Measurements from ENCODE around the gene PCDHB12. TPM values are rescaled to one million over a fixed set of nuclear protein-coding genes. Genes with fewer than 3 reads are reported as not detected.
"Not testable (repeated sequence)": the region's sequence is repeated elsewhere in the genome, so short reads cannot be mapped to it uniquely, and the experiment has no call there.

Gene PCDHB12
- total RNA-seq, 1 experiment from 2014 or later = not detected

- Mint-ChIP-seq H3K27me3 (ENCODE audit: insufficient read depth, unreplicated experiment) (no peaks in the 10 kb centered on the region), H3K4me1 (ENCODE audit: low read depth, unreplicated experiment) (no peaks in the 10 kb centered on the region), H3K36me3 (ENCODE audit: insufficient read depth, unreplicated experiment) (no peaks in the 10 kb centered on the region), H3K9me3 (ENCODE audit: unreplicated experiment) (peaks cover 49% of the 10 kb centered on the region), H3K27ac (ENCODE audit: unreplicated experiment) (no peak overlapping the region), H3K4me3 (ENCODE audit: unreplicated experiment) (no peak overlapping the region)
- no peak for DNase-seq
- Histone ChIP-seq H3K36me3 (ENCODE audit: control insufficient read depth, insufficient read depth, low read length) (no peaks in the 10 kb centered on the region), H3K4me3 (ENCODE audit: low read depth, low read length) (no peak overlapping the region), H3K27me3 (replicated peaks; ENCODE audit: control insufficient read depth, insufficient read depth, low read length) (no peaks in the 10 kb centered on the region), H3K9me3 (no peaks in the 10 kb centered on the region; the same call in 1 of the 2 replicates), H3K4me1 (no peaks in the 10 kb centered on the region)
- intact Hi-C loops (cut with micrococcal nuclease; ENCODE audit: unreplicated experiment) = no loop called here
- no TSS peak for BruUV-seq (replicated peaks)
- ChIA-PET CTCF (no interaction called here), POLR2A (no interaction called here)
- no peak for TF ChIP-seq CTCF (IDR thresholded peaks at IDR 0.05; ENCODE audit: insufficient read depth in 1 of 2, low read depth in 1 of 2, low read length in 1 of 2, severe bottlenecking in 1 of 2, unreplicated experiment in 1 of 2)
Observed at GRCh38 chr5:141236516-141237313, 28.2 kb downstream of the PCDHB12 start.

GRCh38 chr5:141241496-141241895 lies 33.0 kb downstream of the PCDHB12 start:
- H3K36me3 Mint-ChIP-seq (ENCODE audit: insufficient read depth, unreplicated experiment) = no peaks in the 10 kb centered on the region
- no peak overlapping the region for H3K27ac Mint-ChIP-seq (ENCODE audit: unreplicated experiment)
- H3K27me3 Mint-ChIP-seq (ENCODE audit: insufficient read depth, unreplicated experiment) = no peaks in the 10 kb centered on the region
- ChIA-PET POLR2A (no interaction called here), CTCF (no interaction called here)
- no peak for DNase-seq
- H3K4me3 Mint-ChIP-seq (ENCODE audit: unreplicated experiment) = no peak overlapping the region
- H3K27me3 ChIP-seq (replicated peaks; ENCODE audit: control insufficient read depth, insufficient read depth, low read length) = no peaks in the 10 kb centered on the region
- TF ChIP-seq CTCF (IDR thresholded peaks at IDR 0.05; ENCODE audit: insufficient read depth in 1 of 2, low read depth in 1 of 2, low read length in 1 of 2, severe bottlenecking in 1 of 2, unreplicated experiment in 1 of 2) = no peak
- no peak overlapping the region for H3K4me3 ChIP-seq (ENCODE audit: low read depth, low read length)
- intact Hi-C loops (cut with micrococcal nuclease; ENCODE audit: unreplicated experiment) = no loop called here
- H3K36me3 ChIP-seq (ENCODE audit: control insufficient read depth, insufficient read depth, low read length) = no peaks in the 10 kb centered on the region
- H3K9me3 Mint-ChIP-seq (ENCODE audit: unreplicated experiment) = peaks cover 50% of the 10 kb centered on the region
- H3K9me3 ChIP-seq = peaks cover 18% of the 10 kb centered on the region
- H3K4me1 ChIP-seq = no peaks in the 10 kb centered on the region
- no peaks in the 10 kb centered on the region for H3K4me1 Mint-ChIP-seq (ENCODE audit: low read depth, unreplicated experiment)
- no TSS peak for BruUV-seq (replicated peaks)

GRCh38 chr5:141245250-141245717 lies 36.8 kb downstream of the PCDHB12 start, which contains the start of gene PCDHB15:
Gene PCDHB15 (plus strand): TSS chr5:141245395. CDS start chr5:141245579, 184 bp downstream.
- H3K36me3 ChIP-seq (ENCODE audit: control insufficient read depth, insufficient read depth, low read length) = no peaks in the 10 kb centered on the region
- H3K27me3 ChIP-seq (replicated peaks; ENCODE audit: control insufficient read depth, insufficient read depth, low read length) = no peaks in the 10 kb centered on the region
- intact Hi-C loops (cut with micrococcal nuclease; ENCODE audit: unreplicated experiment) = no loop called here
- no peak within 1 kb of the TSS for H3K4me3 ChIP-seq (ENCODE audit: low read depth, low read length)
- no peaks in the 10 kb centered on the region for H3K4me1 Mint-ChIP-seq (ENCODE audit: low read depth, unreplicated experiment)
- H3K27ac Mint-ChIP-seq (ENCODE audit: unreplicated experiment) = no peak within 1 kb of the TSS
- H3K9me3 ChIP-seq = peaks cover 27% of the 10 kb centered on the region
- no peaks in the 10 kb centered on the region for H3K27me3 Mint-ChIP-seq (ENCODE audit: insufficient read depth, unreplicated experiment)
- no peak for DNase-seq
- ChIA-PET POLR2A (no interaction called here), CTCF (no interaction called here)
- H3K4me1 ChIP-seq = no peaks in the 10 kb centered on the region
- no peak within 1 kb of the TSS for H3K4me3 Mint-ChIP-seq (ENCODE audit: unreplicated experiment)
- no peak for TF ChIP-seq CTCF (IDR thresholded peaks at IDR 0.05; ENCODE audit: insufficient read depth in 1 of 2, low read depth in 1 of 2, low read length in 1 of 2, severe bottlenecking in 1 of 2, unreplicated experiment in 1 of 2)
- peaks cover 5% of the 10 kb centered on the region for H3K36me3 Mint-ChIP-seq (ENCODE audit: insufficient read depth, unreplicated experiment)
- peaks cover 57% of the 10 kb centered on the region for H3K9me3 Mint-ChIP-seq (ENCODE audit: unreplicated experiment)
- BruUV-seq (replicated peaks) = no TSS peak

GRCh38 chr5:141246971-141247370 lies 38.5 kb downstream of the PCDHB12 start:
- H3K27me3 Mint-ChIP-seq (ENCODE audit: insufficient read depth, unreplicated experiment); H3K4me3 Mint-ChIP-seq (ENCODE audit: unreplicated experiment); H3K4me1 ChIP-seq; POLR2A ChIA-PET; H3K27ac Mint-ChIP-seq (ENCODE audit: unreplicated experiment); H3K4me3 ChIP-seq (ENCODE audit: low read depth, low read length); H3K36me3 ChIP-seq (ENCODE audit: control insufficient read depth, insufficient read depth, low read length); H3K4me1 Mint-ChIP-seq (ENCODE audit: low read depth, unreplicated experiment); CTCF ChIA-PET; H3K27me3 ChIP-seq (replicated peaks; ENCODE audit: control insufficient read depth, insufficient read depth, low read length); DNase-seq; intact Hi-C loops (cut with micrococcal nuclease; ENCODE audit: unreplicated experiment); H3K36me3 Mint-ChIP-seq (ENCODE audit: insufficient read depth, unreplicated experiment); BruUV-seq (replicated peaks): not testable (repeated sequence)
- peaks cover 31% of the 10 kb centered on the region for H3K9me3 ChIP-seq
- peaks cover 49% of the 10 kb centered on the region for H3K9me3 Mint-ChIP-seq (ENCODE audit: unreplicated experiment)

GRCh38 chr5:141247434-141247833 lies 38.9 kb downstream of the PCDHB12 start:
- H3K36me3 Mint-ChIP-seq (ENCODE audit: insufficient read depth, unreplicated experiment); DNase-seq; H3K4me3 ChIP-seq (ENCODE audit: low read depth, low read length); BruUV-seq (replicated peaks); H3K4me1 Mint-ChIP-seq (ENCODE audit: low read depth, unreplicated experiment); H3K27me3 Mint-ChIP-seq (ENCODE audit: insufficient read depth, unreplicated experiment); POLR2A ChIA-PET; intact Hi-C loops (cut with micrococcal nuclease; ENCODE audit: unreplicated experiment); H3K4me3 Mint-ChIP-seq (ENCODE audit: unreplicated experiment); H3K27ac Mint-ChIP-seq (ENCODE audit: unreplicated experiment); H3K27me3 ChIP-seq (replicated peaks; ENCODE audit: control insufficient read depth, insufficient read depth, low read length); CTCF ChIA-PET; H3K4me1 ChIP-seq; H3K36me3 ChIP-seq (ENCODE audit: control insufficient read depth, insufficient read depth, low read length): not testable (repeated sequence)
- H3K9me3 ChIP-seq = peaks cover 32% of the 10 kb centered on the region
- H3K9me3 Mint-ChIP-seq (ENCODE audit: unreplicated experiment) = peaks cover 49% of the 10 kb centered on the region

Data from Caco-2 (cell line).